IgD-negative memory B cell (primary cell): ENCODE measurements around the gene DNAJC30. TPM values are rescaled to one million over a fixed set of nuclear protein-coding genes. Genes with fewer than 3 reads are reported as not detected.

Source experiments
- H3K27ac Mint-ChIP-seq, 3 donors: one replicate each; pipeline ENCODE4 v1.8.0; 2020 to 2022; ENCODE audit warnings: mild to moderate bottlenecking in 3 of 3, mixed read lengths in 3 of 3, moderate library complexity in 1 of 3
- H3K27me3 Mint-ChIP-seq: one replicate; pipeline ENCODE4 v1.8.0; 2021; ENCODE audit warnings: mixed read lengths
- H3K36me3 Mint-ChIP-seq: one replicate; pipeline ENCODE4 v1.8.0; 2020; ENCODE audit warnings: mild to moderate bottlenecking, mixed read lengths
- H3K4me1 Mint-ChIP-seq, 3 donors: one replicate each; pipeline ENCODE4 v1.8.0; 2020 to 2022; ENCODE audit warnings: mixed read lengths in 3 of 3, mild to moderate bottlenecking in 1 of 3
- H3K4me3 Mint-ChIP-seq, 4 donors: one replicate each; pipeline ENCODE4 v1.8.0; 2020 to 2022; ENCODE audit warnings: mild to moderate bottlenecking in 4 of 4, mixed read lengths in 4 of 4, moderate library complexity in 3 of 4
- H3K9me3 Mint-ChIP-seq, 3 donors: one replicate each; pipeline ENCODE4 v1.8.0; 2020 to 2021; ENCODE audit warnings: mixed read lengths in 3 of 3, mild to moderate bottlenecking in 1 of 3
- polyA plus RNA-seq: library from polyadenylated mRNA; unstranded; fragments of 300-500 nt; fragmentation: Illumina TruSeq; gene quantifications from one replicate; pipeline ENCODE4 v1.2.3, GENCODE V29; 2021

Gene DNAJC30
- polyA plus RNA-seq, 1 donor from 2014 or later = 11.3 TPM

DNA sequence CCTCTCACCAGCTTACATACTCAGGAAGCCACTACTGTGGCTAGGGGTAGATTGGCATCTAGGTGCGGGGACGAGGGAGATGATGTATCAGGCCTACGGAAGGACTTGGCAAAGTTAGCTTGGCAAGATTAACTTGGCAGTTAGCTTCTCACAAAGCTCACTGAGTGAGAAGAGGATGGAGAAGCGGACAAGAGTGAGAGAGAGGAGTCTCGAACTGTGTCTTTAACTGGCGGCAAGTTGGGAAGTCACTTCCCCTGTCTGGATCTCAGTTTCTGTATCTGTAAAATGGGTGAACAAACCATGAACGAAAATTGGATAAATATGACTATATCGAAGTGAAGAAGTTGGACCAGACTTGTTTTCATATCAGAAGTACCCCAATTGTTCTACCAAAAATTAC, 49.4 kb downstream of the DNAJC30 start:
- H3K4me3 Mint-ChIP-seq = no peak overlapping the region
- no peak overlapping the region for H3K27ac Mint-ChIP-seq
- no peaks in the 10 kb centered on the region for H3K9me3 Mint-ChIP-seq
- H3K36me3 Mint-ChIP-seq = no peaks in the 10 kb centered on the region
- no peaks in the 10 kb centered on the region for H3K4me1 Mint-ChIP-seq
- H3K27me3 Mint-ChIP-seq = peaks cover 21% of the 10 kb centered on the region

DNA sequence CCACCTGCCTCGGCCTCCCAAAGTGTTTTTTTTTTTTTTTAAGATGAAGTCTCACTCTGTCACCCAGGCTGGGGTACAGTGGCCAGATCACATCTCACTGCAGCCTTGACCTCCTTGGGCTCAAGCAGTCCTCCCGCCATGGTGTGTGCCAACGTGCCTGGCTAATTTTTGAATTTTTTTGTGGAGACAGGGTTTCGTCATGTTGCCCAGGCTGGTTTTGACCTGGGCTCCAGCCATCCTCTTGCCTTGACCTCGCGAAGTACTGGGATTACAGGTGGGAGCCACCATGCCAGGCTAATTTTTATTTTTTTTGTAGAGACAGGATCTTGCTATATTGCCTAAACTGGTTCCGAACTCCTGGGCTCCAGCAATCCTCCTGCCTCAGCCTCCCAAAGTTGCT, 49.9 kb downstream of the DNAJC30 start:
- no peak overlapping the region for H3K4me3 Mint-ChIP-seq
- H3K27ac Mint-ChIP-seq = no peak overlapping the region
- H3K4me1 Mint-ChIP-seq = no peaks in the 10 kb centered on the region
- H3K9me3 Mint-ChIP-seq = no peaks in the 10 kb centered on the region
- H3K27me3 Mint-ChIP-seq = peaks cover 23% of the 10 kb centered on the region
- H3K36me3 Mint-ChIP-seq = no peaks in the 10 kb centered on the region

DNA sequence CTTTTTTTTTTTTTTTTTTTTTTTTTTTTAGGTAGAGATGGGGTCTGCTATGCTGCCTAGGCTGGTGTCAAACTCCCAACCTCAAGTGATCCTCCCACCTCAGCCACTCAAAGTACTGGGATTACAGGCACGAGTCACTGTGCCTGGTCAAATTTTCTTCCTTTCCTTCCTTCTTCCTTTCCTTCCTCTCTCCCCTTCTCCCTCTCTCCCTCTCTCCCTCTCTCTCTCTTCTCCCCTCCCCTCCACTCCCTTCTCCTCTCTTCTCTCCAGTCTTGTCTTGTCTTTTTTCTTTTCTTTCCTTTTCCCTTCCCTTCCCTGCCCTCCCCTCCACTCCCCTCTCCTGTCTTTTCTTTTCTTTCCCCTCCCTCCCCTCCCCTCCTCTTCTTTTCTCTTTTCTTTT, 51.7 kb downstream of the DNAJC30 start:
- no peak overlapping the region for H3K4me3 Mint-ChIP-seq
- H3K36me3 Mint-ChIP-seq = no peaks in the 10 kb centered on the region
- H3K27me3 Mint-ChIP-seq = peaks cover 30% of the 10 kb centered on the region
- H3K9me3 Mint-ChIP-seq = no peaks in the 10 kb centered on the region
- H3K27ac Mint-ChIP-seq = no peak overlapping the region
- H3K4me1 Mint-ChIP-seq = no peaks in the 10 kb centered on the region

Other genes starting within 250 kb of the DNAJC30 start
- not detected for gene FZD9, start 249.7 kb downstream of the DNAJC30 start, polyA plus RNA-seq
- 22.4 TPM for gene BAZ1B, start 161.2 kb downstream of the DNAJC30 start, polyA plus RNA-seq
- gene BCL7B, start 125.8 kb downstream of the DNAJC30 start, polyA plus RNA-seq = 78.5 TPM
- 21.3 TPM for gene TBL2, start 104.9 kb downstream of the DNAJC30 start, polyA plus RNA-seq
- gene MLXIPL, start 58.9 kb downstream of the DNAJC30 start, polyA plus RNA-seq = not detected
- gene VPS37D, start 15.6 kb downstream of the DNAJC30 start, polyA plus RNA-seq = 0.39 TPM
- 137 TPM for gene BUD23, start 144 bp upstream of the DNAJC30 start, polyA plus RNA-seq
- gene STX1A, start 36.2 kb upstream of the DNAJC30 start, polyA plus RNA-seq = 1.6 TPM
- gene ABHD11, start 55.3 kb upstream of the DNAJC30 start, polyA plus RNA-seq = 13.6 TPM
- not detected for gene CLDN3, start 86.8 kb upstream of the DNAJC30 start, polyA plus RNA-seq
- gene CLDN4, start 147.5 kb upstream of the DNAJC30 start, polyA plus RNA-seq = not detected
- not detected for gene METTL27, start 159.1 kb upstream of the DNAJC30 start, polyA plus RNA-seq
- not detected for gene TMEM270, start 177.7 kb upstream of the DNAJC30 start, polyA plus RNA-seq